Activated gamma-delta T cell (primary cell): ENCODE measurements around the gene SNRPA1.

Experiments used
- DNase-seq: peaks from one replicate; lab custom pipeline; 2025; lab: John Stamatoyannopoulos, UW

Gene SNRPA1

GRCh38 chr15:101318839-101319238, 23.8 kb upstream of the SNRPA1 start:
- no peak for DNase-seq

- DNase-seq, result no peak
Observed at GRCh38 chr15:101318147-101318819, 23.2 kb upstream of the SNRPA1 start.

- no peak for DNase-seq
Observed at GRCh38 chr15:101317336-101317872, 22.4 kb upstream of the SNRPA1 start.

GRCh38 chr15:101316529-101316928, 21.5 kb upstream of the SNRPA1 start:
- no peak for DNase-seq

GRCh38 chr15:101315736-101316135, 20.7 kb upstream of the SNRPA1 start:
- no peak for DNase-seq

- DNase-seq, result no peak
Observed at GRCh38 chr15:101314336-101315125, 19.5 kb upstream of the SNRPA1 start.

- no peak for DNase-seq
Observed at GRCh38 chr15:101313041-101313761, 18.2 kb upstream of the SNRPA1 start.

- no peak for DNase-seq
Observed at GRCh38 chr15:101310508-101310907, 15.5 kb upstream of the SNRPA1 start.

- DNase-seq, result no peak
Observed at GRCh38 chr15:101310161-101310480, 15.1 kb upstream of the SNRPA1 start.

- DNase-seq, result no peak
Observed at GRCh38 chr15:101309436-101310160, 14.6 kb upstream of the SNRPA1 start.

GRCh38 chr15:101308604-101309435, 13.8 kb upstream of the SNRPA1 start:
- no peak for DNase-seq

GRCh38 chr15:101307897-101308603, 13.0 kb upstream of the SNRPA1 start:
- no peak for DNase-seq

- DNase-seq, result no peak
Observed at GRCh38 chr15:101307048-101307896, 12.2 kb upstream of the SNRPA1 start.

GRCh38 chr15:101306341-101307047, 11.4 kb upstream of the SNRPA1 start:
- DNase-seq, result no peak

GRCh38 chr15:101305820-101306255, 10.8 kb upstream of the SNRPA1 start:
- DNase-seq, result no peak

- DNase-seq, result no peak
Observed at GRCh38 chr15:101303408-101303807, 8.4 kb upstream of the SNRPA1 start.

- DNase-seq, result no peak
Observed at GRCh38 chr15:101296418-101297405, 1.7 kb upstream of the SNRPA1 start.
